GM19025 (cell line): Measurements from ENCODE around the gene ZNF664.

Source experiments
- ATAC-seq: cut with Tn5 transposase; IDR thresholded peaks from one replicate; pipeline ENCODE4 v1.9.1; 2021; ENCODE audit warnings: mild to moderate bottlenecking, low read depth, moderate library complexity; ENCODE audit not compliant: unreplicated experiment

Gene ZNF664

DNA sequence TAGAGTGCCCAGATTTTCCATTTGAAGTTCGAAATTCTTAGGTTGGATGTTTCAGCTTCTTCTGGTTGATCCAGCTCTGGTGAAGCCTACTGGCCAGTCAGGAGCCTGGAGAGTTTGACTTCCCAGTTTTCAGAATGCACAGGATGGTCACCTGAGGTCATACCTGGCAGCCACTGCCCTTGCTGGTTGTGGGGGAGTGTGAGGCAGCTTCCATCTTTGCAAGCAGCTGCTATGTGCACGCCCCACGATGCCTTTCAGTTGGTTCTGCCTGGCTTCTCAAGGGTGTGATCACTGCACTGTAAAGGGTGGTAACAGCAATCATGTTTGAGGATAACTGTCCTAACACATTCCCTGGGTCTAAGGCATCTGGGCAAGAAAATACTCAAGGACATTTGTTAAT lies 15.8 kb upstream of the ZNF664 start:
- no peak for ATAC-seq

DNA sequence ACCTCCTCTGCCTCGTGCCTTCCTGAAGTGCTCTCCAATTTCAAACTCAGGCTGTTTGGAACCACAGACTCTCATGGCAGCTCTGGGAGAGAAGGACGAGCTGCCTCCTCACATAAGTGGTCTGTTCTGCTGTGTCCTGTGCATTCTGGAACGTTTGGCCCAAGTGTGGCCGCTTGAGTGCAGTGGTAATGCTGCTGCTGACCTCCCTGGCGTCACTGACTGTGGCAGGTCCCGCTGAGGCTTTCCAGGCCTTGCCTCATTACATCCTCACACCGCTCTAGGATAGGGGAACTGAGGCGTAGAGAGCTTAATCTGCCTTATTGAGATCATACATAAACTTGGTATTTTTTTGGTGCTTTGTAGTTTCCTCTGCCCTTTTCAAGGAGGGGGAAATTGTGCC lies 14.6 kb upstream of the ZNF664 start:
- no peak for ATAC-seq

DNA sequence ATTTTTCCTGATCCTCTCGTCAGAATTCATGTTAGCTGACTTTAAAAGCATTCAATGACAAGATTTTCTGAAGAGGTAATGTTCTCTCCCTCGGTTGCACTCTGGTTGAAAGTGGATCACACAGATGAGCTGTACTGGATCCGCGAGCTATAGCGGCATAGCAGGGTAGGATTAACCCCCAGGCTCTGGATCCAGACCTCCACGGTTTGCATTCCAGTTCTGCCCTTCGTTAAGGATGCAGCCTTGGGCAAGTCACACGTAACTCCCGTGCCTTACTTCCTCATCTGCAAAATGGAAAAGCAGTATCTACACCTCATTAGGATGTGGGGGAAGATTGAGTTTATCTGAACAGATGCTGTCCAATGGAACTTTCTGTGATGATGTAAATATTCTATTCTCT lies 14.1 kb upstream of the ZNF664 start:
- no peak for ATAC-seq

DNA sequence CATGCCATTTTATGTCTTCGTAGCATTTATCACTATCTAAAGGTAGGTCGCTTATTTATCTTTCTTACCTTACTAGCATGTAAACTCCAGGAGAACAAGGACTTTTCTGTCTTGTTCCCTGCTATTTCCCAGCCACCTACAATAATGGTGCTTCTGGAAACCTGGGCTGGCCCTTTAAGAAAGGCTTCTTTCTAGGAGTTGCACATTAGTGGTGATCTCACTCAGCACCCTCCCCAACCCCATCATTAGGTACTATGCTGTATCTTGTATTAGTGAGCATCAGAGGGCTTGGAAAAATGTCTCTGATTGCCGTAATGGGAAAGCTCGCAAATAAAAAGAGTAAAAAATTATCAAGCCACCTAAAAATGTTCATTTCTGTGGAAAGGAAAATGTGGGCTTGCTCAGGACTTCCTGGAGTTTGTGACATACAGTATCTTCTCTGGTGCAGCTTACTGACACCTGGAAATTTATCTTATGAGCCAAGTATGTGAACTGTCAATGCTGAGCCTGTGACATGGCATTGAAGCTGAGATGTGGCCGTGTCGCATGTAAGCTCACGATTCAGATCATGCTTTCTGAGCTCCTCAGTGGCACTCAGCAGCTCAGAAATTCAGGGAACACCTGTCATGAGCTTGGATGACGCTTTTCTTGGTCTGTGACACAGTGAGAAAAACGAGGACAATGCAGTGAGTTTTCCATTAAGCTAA lies 12.8 kb upstream of the ZNF664 start:
- no peak for ATAC-seq

DNA sequence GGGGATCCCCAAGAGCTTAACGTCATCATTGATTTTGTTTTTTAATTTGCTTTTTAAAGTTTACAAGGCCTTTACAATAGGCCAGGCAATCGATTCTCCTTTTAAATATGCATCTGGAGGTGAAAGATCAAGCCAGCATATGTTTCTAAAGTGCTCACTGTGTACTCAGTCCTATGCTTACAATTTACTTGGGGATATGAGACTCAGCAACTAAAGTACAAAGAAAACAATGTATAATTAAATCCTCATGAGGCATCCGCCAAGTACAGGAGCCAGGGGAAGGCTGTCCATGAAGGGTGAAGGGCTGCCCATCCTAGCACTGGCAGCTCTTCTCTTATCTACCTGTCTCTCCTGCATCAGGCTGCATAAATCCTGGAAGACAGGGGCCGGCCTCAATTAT lies 12.2 kb upstream of the ZNF664 start:
- no peak for ATAC-seq

DNA sequence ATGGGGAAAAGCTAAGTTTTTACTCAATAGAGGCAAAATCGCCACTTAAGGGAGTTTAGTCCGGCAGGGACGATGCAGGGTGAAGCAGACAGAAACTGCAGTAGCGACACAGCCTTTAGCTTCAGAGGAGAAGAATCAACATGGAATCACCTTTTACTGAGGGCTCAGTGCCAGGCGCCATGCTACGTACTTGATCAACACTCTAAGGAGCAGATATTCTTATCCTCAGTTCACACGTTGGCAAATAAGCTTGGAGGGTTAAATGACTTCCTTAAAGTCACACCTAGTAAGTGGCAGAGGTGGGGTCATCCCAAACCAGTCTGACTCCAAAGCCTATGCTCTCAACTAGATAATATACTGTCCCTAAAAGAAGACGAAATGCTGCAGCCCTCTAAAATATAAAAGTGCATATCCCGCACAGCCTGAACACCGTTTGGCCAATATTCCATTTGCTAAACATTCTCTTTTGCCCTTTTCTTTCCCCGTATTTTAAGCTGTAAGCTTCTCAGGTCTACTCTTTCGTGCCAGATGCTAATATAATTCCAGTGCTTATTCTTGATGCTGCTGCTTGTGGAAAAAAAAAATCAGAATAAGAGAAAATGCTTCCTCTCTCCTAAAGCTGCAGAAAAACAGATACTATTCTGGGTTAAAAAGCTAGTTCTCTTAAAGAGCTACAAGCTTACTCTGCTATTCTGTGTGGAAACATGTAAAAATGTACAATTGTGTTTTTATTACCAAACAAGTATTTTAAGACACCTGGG lies 11.2 kb upstream of the ZNF664 start:
- ATAC-seq: no peak

DNA sequence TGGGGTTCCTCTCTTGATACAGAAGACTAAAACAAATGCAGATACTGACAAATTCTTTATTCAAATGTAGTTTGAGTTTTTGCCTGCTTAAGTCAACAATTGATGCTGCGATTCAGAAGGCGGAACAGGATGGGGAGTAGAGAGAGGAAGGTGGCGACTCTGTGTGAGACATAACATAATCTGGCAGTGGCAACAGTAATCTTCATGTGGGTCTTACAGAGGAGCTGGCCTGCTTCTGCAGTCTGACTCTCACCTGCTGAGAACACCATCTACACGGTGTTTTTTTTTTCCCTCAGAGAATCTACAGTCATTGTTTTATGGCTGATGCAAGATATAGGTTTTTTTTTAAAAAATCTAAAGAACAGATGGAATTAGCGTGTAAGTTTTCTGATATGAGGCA lies 10.5 kb upstream of the ZNF664 start:
- no peak for ATAC-seq

DNA sequence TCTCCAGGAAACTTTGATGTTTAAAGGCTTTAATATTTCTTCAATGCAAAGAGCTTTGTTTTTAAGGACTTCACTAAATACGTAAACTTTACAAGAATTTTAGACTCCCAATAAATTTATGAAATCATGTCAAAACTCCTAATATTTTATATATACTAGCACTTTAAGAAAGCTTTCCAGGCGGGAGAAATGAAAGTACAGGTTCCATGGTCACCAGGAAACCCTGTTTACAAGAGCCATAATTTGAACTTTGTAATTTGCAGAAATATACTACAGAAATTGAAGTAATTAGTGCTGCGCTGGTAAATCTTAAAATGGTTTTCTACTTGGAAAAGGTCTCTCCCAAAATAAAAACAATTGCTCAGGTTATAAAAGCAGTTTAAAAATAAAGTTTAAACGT lies 9.2 kb upstream of the ZNF664 start:
- ATAC-seq: no peak

DNA sequence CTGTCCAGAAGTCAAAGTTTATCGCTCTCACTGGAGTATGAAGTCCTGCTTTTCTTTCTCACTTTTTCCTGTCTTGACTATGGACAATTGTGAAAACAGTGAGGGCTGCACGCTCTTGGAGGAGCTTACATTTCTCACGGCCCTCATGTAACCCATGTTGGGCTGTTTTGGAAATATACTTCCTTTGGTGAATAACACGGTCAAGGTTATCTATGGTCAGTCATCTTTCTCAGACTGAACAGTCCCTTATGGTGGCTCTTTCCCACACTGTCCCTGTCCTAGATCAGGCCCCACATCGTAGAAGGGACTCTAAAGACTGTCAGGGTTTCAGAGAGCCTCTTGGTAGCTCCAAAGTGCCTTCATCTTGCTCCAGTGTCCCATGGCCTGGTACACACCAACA lies 7.6 kb upstream of the ZNF664 start:
- ATAC-seq: no peak

DNA sequence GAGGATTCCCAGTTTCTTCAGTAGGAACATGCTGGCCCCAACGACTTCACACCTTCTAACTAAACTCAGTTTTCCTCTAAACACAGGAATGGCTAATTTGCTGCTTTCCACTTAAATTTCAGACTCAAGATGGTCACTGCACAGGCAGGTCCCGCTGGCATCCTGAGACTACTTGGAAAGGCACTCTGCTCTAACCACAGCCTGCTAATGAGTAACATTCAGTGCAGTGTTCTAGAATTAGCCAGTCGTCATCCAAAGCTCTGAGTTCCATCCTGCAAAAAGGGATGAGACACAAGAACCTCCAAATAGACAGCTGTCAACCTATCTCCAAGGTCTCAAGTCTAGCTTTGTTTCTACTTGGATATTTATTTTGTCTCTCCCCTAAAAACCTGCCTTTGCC lies 6.4 kb upstream of the ZNF664 start:
- no peak for ATAC-seq

DNA sequence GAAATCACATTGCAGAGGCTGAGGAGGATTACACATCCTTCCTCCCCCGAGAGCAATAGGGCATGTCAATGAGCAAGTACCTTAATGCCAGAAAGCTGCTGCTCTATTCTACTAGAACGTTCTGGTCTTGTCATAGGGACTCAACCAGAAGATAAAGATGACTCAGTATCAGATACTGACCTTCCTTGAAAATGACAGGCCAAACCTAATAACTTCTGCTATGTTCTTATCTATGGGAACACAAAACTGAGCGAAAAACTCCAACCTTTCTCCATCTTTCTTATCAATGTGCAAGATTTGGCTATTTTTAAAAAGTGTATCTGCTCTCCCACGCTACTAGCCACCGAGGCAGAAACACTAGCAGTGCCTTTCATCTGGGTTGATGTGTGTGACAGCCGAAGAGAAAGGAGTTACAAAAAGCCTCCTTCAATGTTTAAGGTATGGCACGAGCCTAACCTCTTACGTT lies 5.9 kb upstream of the ZNF664 start:
- ATAC-seq: no peak

DNA sequence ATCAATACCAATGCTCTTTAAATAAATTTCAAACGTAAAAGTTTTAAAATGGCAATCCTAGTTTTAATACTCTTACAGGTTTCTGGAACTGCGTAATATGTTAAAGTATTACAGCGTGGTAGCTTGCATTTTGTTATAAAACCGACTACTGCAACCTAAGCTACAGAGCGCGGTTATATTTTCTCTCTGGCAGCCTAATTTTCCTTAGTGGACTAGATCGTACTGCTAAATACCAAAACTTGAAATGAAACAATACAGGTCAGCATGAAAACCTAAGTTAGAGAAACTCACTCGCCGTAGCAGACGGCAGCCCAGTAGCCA lies 1.6 kb upstream of the ZNF664 start:
- ATAC-seq: no peak

DNA sequence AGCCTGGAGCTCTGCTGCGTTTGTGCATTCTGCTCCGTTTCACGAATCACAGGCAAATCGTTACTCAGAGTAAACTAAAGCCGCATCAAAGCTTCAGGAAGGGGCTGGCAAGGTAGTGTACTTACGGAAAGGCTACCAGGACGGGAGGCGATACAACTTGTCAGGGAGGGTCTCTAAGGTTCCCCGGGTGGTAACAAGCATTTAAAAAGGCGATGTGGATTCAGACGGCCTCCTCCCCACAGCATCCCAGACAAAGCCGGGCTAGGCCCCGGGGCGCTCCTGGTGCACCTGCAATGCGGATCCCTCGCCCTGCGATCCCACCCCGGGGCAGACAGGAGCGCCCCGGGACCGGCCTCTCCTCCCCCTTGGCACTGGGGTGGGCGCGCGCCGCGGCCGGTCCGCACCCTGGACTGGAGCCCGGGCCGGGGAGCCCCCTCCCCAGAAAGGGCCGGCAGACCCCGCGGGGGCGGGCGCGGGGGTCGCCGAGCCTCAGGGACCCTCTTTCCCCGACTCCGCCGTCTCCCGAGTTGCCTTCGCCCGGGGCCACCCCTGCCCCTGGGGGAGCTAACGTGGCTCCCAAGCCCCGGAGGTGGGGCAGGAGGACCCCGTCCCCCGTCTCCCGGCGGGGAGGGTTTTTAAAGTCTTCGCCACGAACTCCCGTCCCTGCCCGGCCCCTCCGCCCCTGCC lies 1.1 kb upstream of the ZNF664 start:
- ATAC-seq: no peak

DNA sequence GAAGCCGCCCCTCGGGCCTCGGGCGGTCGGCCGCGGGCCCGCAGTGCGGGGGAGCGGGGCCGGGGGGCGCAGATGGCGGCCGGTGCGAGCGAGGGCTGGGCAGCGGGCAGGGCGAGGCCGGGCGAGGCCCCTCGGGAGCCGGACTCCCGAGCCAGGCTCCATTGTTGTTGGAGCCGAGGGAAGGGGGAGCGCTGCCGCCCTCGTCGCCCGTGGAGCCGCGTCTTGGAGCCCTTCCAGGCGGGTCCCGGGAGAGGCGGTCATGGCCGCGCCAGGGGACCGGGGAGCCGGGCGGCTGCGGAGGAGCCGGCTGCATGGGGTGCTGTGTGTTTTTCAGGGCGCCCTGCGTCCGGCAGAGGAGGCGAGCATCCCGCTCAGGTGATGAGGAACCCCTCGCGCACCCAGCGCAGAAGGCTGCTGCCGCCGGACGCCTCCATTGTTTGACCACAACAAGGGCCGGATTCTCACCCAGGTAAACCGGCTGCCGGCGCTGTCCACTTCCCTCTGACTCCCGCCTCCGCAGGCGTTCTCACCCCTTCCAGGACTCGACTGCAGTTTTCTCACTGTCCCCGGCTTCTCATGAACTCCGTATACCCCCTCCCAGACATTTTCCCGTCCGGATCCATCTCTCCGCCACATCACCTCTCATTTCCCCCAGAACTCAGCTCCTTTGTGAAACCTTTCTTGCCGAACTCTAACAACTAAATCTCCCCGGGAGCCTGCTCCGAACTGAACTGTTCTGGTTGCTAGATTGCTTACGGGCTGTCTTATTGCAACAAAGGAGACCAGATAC lies 732 bp downstream of the ZNF664 start:
- peak; percentile 2 for ATAC-seq

DNA sequence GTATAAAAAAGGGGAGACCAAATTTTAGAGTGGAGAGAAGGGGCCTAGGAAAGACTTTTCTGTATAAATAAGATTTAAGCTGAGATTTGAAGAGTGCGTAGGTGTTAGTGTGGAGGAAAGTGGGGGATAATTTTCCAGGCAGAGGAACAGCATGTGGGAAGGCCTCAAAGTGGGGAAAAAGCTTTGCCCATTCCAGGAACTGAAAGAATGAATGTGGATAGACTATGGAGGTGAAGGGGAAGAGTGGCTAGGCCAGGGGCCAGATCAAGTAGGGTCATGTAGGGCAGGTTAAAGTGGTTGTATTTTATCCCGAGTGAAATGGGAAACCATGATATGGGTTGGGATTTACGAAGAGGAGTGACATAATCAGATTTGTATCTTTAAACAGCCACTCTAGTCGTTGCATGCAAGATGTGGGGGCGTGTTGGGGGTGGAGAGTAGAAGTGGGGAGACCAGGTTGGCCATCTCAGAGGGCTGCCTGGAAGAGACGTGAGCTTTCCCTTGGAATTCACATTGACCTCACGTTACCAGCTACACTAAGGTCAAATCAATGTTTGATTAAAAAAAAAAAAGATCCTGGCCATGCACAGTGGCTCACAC lies 3.3 kb downstream of the ZNF664 start:
- no peak for ATAC-seq

DNA sequence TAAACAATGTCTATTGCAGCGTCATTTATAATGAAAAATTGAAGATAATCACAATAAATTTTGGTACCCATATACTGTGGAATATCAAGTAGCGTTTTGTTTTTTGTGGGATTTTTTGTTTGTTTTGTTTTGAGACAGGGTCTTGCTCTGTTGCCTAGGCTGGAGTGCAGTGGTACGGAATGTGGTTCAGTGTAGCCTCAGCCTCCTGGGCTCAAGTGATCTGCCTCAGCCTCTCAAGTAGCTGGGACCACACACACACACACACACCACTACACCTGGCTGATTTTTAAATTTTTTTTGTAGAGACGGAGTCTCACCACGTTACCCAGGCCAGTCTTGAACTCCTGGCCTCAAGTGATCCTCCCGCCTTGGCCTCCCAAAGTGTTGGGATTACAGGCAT lies 6.6 kb downstream of the ZNF664 start:
- ATAC-seq: no peak

DNA sequence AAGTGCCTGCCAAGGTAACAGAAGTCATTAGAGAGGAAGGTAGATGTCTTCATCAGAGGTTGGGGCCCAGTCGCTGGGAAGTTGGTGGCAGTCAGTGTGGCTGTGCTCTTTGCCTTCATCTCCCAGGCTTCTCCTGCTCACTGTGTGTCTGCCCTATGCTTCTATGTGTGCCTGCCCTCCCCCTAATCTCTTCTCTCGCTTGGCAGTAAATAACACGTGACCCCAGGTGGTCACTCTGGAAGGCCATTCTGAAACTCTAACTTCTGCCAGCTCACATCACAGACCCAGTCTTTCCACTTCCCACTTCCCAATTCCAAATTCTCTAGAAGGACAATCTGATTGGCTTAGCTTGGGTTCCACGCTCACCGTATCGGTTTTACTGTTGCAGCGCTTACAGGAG lies 9.3 kb downstream of the ZNF664 start:
- no peak for ATAC-seq

DNA sequence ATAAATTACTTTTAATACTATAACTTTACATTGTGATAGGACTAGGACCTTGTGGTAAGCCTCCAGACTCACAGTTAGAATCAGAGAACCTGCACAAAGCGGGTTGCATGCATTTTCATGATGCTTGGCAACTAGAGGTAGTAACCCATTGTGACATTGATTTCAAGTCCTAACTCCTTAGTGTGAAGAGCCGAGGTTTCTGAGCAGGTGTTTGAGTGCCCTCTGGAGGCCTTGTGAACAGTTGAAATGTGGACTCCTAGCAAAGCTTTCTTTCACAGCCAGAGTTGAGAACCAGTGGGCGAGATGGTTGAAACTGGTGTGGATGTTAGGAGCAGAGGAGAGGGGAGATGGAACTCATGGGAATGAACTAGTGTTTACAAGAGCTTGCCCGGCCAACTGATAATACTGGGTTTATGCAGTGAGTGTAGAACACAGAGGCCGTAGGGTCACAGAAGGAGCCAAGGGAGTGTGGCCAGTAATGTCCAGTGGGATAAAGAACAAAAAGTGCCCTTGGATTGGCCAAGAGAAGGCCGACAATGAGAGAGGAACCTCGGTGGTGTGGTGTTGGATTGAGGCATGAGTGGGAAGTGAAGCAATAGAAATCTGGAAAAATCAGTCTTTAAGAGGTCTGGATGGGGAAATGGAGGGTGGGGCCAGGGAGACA lies 10.9 kb downstream of the ZNF664 start:
- ATAC-seq: no peak

DNA sequence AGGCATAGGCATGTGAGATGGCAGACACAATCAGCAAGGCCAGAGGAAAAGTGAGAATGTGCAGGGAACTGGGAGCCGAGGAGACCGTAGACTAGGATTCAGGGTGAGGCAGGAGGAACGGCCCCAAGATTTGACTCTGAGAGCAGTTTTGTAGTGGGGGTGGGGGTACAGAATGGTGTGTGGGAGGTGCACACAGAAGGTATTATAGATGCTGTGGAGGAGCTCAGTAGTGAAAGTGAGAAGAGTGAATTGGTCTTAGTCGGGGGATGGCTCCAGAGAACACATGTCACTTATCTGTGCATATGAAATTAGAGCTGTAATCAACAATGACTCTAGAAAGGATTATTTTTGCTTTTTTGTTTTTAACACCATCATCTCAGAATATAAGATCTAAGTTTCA lies 11.9 kb downstream of the ZNF664 start:
- no peak for ATAC-seq

DNA sequence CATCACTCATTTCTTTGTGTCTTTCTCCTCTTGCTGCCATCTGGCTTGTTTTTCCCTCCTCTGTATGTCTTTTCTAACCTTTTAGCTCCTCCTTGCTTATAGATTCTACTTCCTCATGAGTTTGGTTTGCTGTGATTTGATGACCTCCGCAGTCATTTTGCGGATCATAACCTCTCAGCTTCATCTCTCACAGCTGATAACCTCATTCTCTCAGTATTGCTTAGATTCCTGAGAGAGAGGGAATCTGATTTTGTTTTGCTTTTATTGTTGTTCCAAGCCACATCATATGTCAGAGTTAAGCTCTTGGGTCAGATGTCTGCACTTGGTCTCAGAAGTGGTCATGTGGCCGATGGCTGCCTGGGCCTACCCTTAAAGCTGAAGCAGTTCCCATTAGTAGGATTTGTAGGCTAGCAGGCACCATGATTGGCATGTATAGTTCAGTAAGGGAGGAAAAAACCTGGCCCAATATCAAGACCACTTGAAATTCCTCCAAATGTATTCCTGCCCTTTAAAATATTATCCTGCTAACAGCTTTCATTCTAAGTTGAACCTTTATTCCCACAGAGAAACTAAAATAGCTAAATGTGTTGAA lies 13.5 kb downstream of the ZNF664 start:
- ATAC-seq: no peak
